Thyroid gland (tissue), 4 donors: ENCODE results near the gene TRIM29.

Experiments
- POLR2A ChIP-seq, 2 donors: fragments of 450-650 bp; IDR thresholded peaks; one replicate each; pipeline ENCODE4 v1.6.1; 2017; ENCODE audit warnings: antibody characterized with exemption in 2 of 2, mild to moderate bottlenecking in 2 of 2, moderate library complexity in 1 of 2
- TF ChIP-seq, protein P1 (sequence below), 6 experiments: fragments of 200-600 bp in 3 of 6; fragments of 450-650 bp in 3 of 6; sonication (generic) in 3 of 6; IDR thresholded peaks; one replicate each; pipeline ENCODE4 v1.5.1; 2016 to 2019; ENCODE audit warnings: antibody characterized with exemption in 6 of 6, mild to moderate bottlenecking in 2 of 6, inconsistent platforms in 1 of 6, moderate library complexity in 1 of 6

DNA sequence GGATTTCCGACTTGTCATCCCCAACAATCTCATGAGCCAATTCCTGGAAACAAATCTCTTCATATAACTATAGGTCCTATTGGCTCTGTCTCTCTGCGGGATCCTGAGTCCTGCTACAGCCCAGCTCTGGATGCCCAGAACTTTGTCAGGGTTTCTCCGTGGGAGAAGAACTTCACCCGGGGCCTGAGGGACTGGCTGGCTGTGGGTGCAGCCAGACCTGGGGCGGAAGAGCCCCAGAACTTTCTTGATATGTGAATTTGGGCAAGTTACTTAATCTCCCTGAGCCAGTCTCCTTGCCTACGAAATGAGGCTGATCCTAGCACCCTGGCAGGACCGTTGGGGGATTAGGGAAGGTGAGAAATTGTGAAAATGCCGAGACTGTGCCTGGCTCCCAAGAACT, 6.6 kb upstream of the TRIM29 start:
- TF ChIP-seq, protein P1, sequence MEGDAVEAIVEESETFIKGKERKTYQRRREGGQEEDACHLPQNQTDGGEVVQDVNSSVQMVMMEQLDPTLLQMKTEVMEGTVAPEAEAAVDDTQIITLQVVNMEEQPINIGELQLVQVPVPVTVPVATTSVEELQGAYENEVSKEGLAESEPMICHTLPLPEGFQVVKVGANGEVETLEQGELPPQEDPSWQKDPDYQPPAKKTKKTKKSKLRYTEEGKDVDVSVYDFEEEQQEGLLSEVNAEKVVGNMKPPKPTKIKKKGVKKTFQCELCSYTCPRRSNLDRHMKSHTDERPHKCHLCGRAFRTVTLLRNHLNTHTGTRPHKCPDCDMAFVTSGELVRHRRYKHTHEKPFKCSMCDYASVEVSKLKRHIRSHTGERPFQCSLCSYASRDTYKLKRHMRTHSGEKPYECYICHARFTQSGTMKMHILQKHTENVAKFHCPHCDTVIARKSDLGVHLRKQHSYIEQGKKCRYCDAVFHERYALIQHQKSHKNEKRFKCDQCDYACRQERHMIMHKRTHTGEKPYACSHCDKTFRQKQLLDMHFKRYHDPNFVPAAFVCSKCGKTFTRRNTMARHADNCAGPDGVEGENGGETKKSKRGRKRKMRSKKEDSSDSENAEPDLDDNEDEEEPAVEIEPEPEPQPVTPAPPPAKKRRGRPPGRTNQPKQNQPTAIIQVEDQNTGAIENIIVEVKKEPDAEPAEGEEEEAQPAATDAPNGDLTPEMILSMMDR (IDR thresholded peaks at IDR 0.05) = no peak
- no peak for TF ChIP-seq POLR2A (IDR thresholded peaks at IDR 0.05)
